Measurements from ENCODE around the gene FNTB. TPM values are rescaled to one million over a fixed set of nuclear protein-coding genes. Genes with fewer than 3 reads are reported as not detected.

Gene FNTB
- total RNA-seq, 1 donor from 2014 or later = 16.9 TPM

GRCh38 chr14:65040666-65041433 is 54.2 kb downstream of the FNTB start:
- Mint-ChIP-seq H3K4me1 (ENCODE audit: unreplicated experiment) (peaks cover 2% of the 10 kb centered on the region), H3K27ac (ENCODE audit: unreplicated experiment) (no peak overlapping the region), H3K27me3 (ENCODE audit: unreplicated experiment) (peaks cover 6% of the 10 kb centered on the region), H3K9me3 (ENCODE audit: unreplicated experiment) (no peaks in the 10 kb centered on the region), H3K36me3 (ENCODE audit: low read depth, unreplicated experiment) (peaks cover 14% of the 10 kb centered on the region), H3K4me3 (ENCODE audit: unreplicated experiment) (no peak overlapping the region)
- TF ChIP-seq, protein P1, sequence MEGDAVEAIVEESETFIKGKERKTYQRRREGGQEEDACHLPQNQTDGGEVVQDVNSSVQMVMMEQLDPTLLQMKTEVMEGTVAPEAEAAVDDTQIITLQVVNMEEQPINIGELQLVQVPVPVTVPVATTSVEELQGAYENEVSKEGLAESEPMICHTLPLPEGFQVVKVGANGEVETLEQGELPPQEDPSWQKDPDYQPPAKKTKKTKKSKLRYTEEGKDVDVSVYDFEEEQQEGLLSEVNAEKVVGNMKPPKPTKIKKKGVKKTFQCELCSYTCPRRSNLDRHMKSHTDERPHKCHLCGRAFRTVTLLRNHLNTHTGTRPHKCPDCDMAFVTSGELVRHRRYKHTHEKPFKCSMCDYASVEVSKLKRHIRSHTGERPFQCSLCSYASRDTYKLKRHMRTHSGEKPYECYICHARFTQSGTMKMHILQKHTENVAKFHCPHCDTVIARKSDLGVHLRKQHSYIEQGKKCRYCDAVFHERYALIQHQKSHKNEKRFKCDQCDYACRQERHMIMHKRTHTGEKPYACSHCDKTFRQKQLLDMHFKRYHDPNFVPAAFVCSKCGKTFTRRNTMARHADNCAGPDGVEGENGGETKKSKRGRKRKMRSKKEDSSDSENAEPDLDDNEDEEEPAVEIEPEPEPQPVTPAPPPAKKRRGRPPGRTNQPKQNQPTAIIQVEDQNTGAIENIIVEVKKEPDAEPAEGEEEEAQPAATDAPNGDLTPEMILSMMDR (IDR thresholded peaks at IDR 0.05; ENCODE audit: unreplicated experiment) = no peak
- no peak for DNase-seq (ENCODE audit: low spot score)

GRCh38 chr14:65041434-65041915 is 54.8 kb downstream of the FNTB start:
- DNase-seq (ENCODE audit: low spot score) = no peak
- no peak overlapping the region for H3K4me3 Mint-ChIP-seq (ENCODE audit: unreplicated experiment)

GRCh38 chr14:65042296-65042695 is 55.6 kb downstream of the FNTB start:
- no peak for DNase-seq (ENCODE audit: low spot score)
- peaks cover 10% of the 10 kb centered on the region for H3K36me3 Mint-ChIP-seq (ENCODE audit: low read depth, unreplicated experiment)
- no peak overlapping the region for H3K4me3 Mint-ChIP-seq (ENCODE audit: unreplicated experiment)
- TF ChIP-seq, protein P1 (IDR thresholded peaks at IDR 0.05; ENCODE audit: unreplicated experiment) = no peak
- H3K27me3 Mint-ChIP-seq (ENCODE audit: unreplicated experiment) = peaks cover 4% of the 10 kb centered on the region
- peaks cover 2% of the 10 kb centered on the region for H3K4me1 Mint-ChIP-seq (ENCODE audit: unreplicated experiment)
- no peaks in the 10 kb centered on the region for H3K9me3 Mint-ChIP-seq (ENCODE audit: unreplicated experiment)
- no peak overlapping the region for H3K27ac Mint-ChIP-seq (ENCODE audit: unreplicated experiment)

More at GRCh38 chr14:65041434-65041915, 54.8 kb downstream of the FNTB start:
- H3K27ac Mint-ChIP-seq (ENCODE audit: unreplicated experiment) = no peak overlapping the region
- peaks cover 5% of the 10 kb centered on the region for H3K27me3 Mint-ChIP-seq (ENCODE audit: unreplicated experiment)
- TF ChIP-seq, protein P1 (IDR thresholded peaks at IDR 0.05; ENCODE audit: unreplicated experiment) = no peak
- H3K4me1 Mint-ChIP-seq (ENCODE audit: unreplicated experiment) = peaks cover 2% of the 10 kb centered on the region
- H3K9me3 Mint-ChIP-seq (ENCODE audit: unreplicated experiment) = no peaks in the 10 kb centered on the region
- H3K36me3 Mint-ChIP-seq (ENCODE audit: low read depth, unreplicated experiment) = peaks cover 13% of the 10 kb centered on the region

- no peaks in the 10 kb centered on the region for H3K9me3 Mint-ChIP-seq (ENCODE audit: unreplicated experiment)
- H3K36me3 Mint-ChIP-seq (ENCODE audit: low read depth, unreplicated experiment) = peaks cover 10% of the 10 kb centered on the region
- no peak overlapping the region for H3K4me3 Mint-ChIP-seq (ENCODE audit: unreplicated experiment)
- TF ChIP-seq, protein P1 (IDR thresholded peaks at IDR 0.05; ENCODE audit: unreplicated experiment) = no peak
- no peak overlapping the region for H3K27ac Mint-ChIP-seq (ENCODE audit: unreplicated experiment)
- DNase-seq (ENCODE audit: low spot score) = no peak
- H3K27me3 Mint-ChIP-seq (ENCODE audit: unreplicated experiment) = peaks cover 4% of the 10 kb centered on the region
- H3K4me1 Mint-ChIP-seq (ENCODE audit: unreplicated experiment) = peaks cover 4% of the 10 kb centered on the region
These were observed 56.2 kb downstream of the FNTB start for GRCh38 chr14:65042731-65043372.

All from endothelial cell (in vitro differentiated cells).